Right lung (tissue), 5 donors: ENCODE data around the gene SLCO3A1. TPM values are rescaled to one million over a fixed set of nuclear protein-coding genes. Genes with fewer than 3 reads are reported as not detected.
"Not testable (repeated sequence)": the region's sequence is repeated elsewhere in the genome, so short reads cannot be mapped to it uniquely, and the experiment has no call there.

Experiments used
- DNase-seq, 2 donors: peaks; one replicate each; pipeline ENCODE4 v3.0.0-alpha.2; 2013
- polyA plus RNA-seq, 5 donors: library from polyadenylated mRNA; unstranded; fragments of 120-200 nt; gene quantifications; one replicate each; pipeline versions ENCODE4 v1.2.1 to v1.2.3, GENCODE V29; 2013; ENCODE audit warnings: inconsistent platforms in 1 of 5, low replicate concordance in 1 of 5; ENCODE audit not compliant: insufficient read length in 5 of 5, insufficient read depth in 1 of 5

The SLCO3A1 gene
- polyA plus RNA-seq, 5 donors = 9.1 to 16.4 (median 9.8) TPM

DNA sequence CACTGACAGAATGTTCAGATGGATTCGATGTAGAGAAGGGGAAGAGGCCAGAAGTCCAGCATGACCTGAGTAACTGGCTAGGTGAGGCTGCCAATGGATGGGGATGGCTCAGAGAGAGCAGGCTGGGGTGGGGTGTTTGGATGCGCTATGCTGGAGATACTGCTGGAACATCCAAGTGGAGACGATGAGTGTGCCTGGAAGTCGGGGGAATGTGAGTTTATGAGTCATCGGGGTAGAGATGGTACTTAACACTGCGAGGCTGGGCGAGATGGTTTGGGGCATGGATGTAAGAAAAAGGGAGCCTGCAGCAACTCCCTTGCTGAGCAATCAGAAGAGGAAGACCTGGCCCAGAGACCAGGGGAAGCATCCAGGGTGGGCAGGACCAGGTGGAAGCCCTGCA lies 180.7 kb downstream of the SLCO3A1 start:
- no peak for DNase-seq

DNA sequence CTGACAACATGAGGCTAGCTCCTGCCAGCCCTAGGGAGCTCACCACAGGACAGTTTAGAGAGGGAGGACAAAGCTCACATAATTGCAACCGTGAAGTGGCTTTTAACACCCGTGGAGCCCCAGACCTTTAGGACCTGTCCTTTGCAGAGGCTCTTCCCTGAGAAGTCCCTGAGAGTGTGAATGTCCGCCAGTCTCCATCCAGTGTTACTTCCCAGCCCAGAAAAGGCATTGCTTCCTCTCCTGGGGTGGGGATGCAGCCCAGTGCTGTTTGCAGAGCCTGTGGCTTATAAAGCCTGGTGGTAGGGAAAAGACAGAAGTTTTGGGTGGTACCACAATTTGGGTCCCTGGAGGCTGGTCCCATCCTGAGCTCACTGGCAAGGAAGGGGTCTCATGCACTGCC lies 182.0 kb downstream of the SLCO3A1 start:
- DNase-seq = no peak

DNA sequence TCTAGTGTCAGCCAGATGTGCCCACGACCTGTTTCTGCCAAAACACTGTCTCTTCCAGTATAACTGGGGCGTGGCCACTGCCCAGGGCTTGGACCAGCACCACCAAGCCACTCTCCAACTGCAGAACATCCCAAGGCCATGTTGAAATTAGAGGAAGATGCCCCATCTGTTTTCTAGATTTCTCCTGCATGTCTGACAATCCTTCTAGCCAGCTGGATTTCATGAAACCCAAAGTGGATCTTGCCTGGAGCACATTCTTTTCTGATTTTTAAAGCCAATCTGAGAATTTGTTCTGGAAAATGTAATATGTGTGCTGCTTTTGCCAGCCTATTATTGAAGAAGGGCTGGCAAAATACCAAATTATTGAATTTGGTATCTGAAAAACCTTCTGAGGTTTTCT lies 182.5 kb downstream of the SLCO3A1 start:
- DNase-seq = no peak

DNA sequence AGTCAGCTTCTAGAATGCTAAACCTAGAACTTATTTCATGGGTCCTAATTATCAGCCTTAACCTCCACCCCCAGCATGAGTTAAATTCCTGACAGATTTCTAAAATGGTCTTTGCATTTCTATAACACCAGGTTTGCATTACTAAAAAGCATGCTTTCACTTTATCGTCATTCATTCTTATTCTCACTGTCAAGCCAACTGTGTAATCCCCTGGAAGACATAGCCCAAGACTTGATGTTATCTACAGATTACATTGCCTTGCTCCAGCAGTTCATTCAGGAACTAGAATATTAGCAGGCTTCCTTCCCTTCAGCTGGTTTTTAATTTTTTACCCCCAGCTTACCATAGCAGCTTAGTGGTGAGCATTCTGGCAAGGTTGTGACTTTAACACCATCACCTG lies 184.0 kb downstream of the SLCO3A1 start:
- no peak for DNase-seq

DNA sequence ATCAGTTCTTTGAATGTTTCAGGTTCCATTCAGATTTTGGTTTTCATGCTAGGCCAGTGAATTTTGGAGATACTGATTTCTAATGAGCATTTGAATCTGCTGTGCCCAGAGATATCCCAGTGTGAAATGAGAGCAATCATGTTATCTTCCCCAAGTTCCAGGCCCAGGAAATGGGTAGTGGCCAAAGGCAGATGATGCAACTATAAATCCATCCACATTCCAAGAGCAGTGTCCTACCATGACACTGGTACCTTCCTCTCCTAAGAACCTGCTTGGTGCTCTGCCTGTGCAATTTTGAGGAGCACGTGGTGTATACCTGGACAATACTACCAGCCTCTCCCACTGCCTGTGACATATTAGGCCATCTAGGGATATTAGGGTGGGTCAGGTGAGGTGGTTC lies 186.8 kb downstream of the SLCO3A1 start:
- DNase-seq = no peak

DNA sequence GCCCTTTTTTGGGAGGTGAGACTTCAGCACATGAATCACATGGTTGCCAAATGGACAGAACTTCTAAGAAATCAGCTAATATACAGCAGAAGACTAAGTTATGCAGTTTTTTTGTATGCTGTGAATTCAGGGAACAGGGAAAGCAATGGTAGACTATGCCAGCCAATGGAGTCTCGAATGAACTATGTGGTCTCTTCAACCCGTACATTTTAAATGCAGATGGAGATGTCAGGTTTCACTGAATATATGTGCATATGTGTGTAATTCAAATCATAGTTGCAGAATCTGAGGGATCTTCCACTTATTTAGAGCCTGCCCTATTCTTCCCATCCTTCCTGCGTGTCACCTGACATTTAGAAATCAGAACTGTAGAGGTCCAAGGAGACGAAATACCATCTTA lies 187.9 kb downstream of the SLCO3A1 start:
- DNase-seq = no peak

DNA sequence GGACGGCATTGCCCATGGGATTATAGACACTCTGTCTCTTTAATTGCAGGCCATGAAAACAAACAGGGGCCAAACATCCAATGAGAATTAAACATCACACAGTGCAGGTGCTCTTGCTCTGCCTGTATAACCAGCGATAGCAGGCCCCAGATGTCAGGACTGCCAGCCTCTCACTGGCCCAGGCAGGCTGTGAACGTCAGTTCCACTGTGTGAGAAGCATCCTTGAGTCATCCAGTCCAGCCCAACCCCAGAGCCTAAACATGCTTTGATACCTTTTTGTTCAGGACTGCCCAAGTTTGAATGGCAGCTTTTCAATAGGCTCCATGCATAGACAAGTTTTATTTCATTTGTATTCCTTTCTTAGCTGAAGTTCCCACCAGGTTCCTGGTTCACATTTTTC lies 189.8 kb downstream of the SLCO3A1 start:
- DNase-seq = no peak

DNA sequence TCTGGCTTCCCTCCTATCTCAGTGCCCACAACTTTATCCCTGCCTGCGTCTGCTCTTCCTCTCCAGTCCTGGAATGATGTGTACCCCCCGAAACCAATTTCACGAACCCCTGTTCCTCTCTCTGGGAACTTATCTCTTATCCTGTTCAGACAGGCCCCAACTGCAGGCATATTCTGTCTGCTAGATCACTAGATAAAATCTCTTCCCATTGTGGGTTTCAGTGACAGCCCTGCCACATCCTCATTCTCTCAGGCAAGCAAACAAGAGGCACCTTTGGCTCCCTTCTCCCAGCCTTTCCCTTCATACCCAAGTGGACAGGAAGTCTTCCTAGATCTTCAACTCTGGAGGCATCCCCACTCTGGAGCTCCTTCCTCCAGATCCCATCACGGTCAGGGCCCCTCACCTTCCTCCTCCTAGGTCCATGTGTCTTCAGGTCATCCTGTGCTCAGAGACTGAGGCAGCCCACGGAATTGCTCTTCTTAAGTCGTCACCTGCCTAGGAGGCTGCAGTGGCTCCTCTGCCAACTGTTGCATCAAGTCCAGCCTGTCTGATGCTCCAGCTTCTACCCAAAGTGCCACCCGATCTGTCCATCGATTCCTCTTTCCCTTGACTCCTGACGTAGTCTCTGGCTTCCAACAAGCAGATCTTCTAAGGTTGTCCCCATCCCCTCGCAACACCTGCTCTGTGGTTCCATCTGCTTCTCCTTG lies 190.8 kb downstream of the SLCO3A1 start:
- no peak for DNase-seq

DNA sequence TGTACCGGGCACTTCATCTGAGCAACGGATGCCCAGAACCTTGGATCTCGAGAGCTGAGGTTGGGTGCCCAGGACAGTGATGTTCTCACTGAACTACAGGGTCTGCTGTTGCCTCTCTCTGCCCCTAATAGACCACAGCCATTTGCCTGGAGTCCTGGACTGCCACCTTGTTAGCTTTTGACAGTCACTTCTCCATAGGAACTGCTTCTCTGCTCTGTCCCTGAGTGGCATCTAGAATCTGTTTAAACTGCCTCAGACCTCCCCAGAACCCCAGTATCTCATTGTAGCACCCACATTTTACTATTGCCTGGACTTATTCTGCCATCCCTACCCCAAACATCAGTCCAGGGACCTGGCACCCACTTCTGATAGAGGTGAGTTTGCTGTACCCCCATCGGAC lies 194.4 kb downstream of the SLCO3A1 start:
- no peak for DNase-seq

DNA sequence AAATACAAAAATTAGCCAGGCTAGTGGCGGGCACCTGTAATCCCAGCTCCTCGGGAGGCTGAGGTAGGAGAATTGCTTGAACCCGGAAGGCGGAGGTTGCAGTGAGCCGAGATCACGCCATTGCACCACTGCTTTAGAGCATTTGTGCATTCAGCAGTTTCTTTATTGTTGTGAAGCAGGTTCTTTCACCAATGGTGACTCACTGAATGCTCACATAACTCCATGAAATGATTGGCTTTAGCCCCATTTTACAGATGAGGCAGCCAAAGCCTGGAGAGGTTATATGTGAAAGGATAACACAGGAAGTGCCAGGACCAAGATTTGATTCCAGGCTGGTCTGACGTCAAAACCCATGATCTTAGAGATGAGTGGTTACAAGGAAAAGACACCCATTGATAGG lies 195.2 kb downstream of the SLCO3A1 start:
- DNase-seq = no peak

DNA sequence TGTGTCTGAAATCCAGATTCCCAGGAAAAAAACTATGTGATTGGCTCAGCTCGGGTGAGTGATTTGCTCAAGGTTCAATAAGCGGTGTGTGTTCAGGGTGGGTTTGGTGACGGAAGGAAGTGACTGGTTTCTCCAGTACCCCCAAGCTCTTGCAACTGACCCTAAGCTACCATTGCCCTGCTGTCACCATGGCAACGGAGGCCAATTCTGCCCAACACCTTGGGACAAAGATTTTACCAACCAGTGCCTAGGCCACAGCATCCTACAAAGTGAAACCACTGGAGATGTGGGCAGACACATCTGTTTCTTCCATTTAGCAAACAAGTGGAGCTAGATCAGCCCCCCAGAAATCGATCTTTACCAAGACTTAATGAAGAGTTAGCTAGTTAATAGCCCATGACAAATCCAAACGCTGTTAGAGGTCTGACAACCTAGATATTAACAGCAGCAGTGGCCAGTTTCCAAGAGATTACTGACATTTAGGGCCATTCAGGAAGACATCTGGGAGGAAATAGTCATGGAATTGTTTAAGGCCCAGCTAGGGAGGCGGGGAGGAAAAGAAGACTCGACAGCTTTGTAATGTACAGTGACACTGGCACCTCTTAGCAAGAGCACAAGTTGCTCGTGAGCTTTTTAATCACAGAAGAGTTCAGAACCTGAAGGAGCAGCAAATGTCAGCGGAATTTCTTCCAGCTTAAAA lies 195.9 kb downstream of the SLCO3A1 start:
- peak; percentile 53 to 54 for DNase-seq

DNA sequence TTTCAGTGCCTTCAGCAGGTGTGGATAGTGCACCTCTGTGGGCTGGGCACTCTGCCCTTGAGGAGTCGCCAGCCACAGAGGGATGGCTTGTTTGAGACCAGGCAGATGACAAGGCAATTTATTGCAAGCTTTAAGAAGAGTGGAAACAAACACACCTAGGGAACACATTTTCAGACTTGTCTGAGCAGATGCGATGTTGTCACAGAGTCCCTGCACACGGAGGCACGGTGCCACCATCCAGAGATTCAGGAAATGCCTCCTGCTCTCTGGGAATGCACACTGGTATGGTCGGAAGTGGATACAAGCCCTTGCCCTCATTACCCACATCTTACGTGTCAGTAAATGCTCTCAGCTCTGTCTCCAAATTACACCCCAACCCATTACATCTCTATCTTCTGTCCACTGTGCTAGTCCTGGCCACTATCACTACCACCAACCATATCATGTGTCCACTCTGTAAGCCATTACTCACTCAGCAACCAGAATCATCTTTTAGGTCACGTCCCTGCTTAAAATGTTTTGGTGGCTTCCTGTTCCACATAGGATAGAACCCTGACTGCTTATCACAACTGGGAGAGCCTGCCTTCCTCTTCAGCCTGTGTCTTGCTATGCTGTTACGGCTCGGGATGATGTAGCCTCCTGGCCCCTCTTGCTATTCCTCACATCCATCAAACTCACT lies 196.9 kb downstream of the SLCO3A1 start:
- no peak for DNase-seq

DNA sequence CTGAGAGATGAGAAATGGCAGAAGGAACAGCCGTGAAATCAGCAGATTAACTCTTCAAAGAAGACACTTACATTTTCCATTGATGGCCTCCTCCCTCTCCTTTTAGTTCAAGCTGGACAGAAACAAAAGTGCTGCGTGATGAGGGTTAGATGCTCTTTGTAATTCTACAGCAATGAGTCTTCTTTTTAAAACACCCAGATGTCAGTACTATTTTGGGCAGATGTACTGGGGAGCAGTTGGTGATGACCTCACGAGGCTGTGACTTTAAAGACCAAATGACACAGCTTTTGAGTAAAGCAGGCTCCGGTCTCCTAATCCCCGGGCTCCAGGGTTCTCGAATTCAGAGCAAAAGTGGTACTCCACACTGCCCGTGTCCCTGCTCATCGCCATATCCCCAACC lies 198.2 kb downstream of the SLCO3A1 start:
- DNase-seq = no peak

DNA sequence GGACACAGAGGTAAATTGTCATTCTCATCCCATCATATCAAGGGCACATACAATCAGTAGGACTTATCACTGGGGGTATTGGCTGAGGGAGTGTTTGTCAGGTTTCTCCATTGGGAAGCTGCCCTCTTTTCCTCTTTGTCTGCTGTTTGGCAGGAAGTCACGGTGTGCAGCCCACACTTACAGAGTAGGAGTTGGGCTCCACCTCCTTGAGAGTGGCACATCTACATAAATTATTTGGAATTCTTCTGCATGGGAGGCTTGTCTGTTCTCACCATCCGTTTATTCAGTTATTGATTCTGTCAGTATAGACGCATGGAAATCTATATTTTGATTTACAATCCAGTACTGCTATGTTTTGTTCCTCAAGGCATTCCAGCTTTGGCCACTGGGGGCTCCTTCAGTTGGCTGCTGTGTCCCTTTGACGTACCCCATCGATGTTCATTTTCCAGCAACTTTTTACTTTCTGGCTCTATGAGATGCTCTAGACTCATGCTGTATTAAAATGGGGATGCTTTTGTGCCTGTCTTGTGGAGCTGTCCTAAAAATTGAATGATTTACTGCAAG lies 200.3 kb downstream of the SLCO3A1 start:
- DNase-seq = no peak

DNA sequence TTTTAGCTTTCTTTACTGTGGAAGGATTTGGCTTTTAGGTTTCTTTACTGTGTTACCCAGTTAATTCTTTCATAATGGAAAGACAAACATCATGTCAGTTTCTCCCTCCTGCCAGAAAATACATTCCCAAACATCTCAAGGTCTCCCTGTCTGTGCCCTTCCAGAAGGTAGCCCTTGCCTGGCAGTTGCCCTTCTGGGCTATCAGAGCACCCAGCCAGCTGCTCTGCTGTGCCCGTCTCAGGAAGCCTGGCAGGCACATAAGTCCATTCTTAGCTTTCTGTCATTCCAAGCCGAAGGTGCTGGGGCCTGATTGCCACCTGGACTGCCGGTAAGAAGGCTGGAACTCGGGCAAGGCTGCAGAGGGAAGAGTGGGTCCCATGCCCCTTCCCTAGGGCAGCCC lies 203.4 kb downstream of the SLCO3A1 start:
- DNase-seq = no peak

DNA sequence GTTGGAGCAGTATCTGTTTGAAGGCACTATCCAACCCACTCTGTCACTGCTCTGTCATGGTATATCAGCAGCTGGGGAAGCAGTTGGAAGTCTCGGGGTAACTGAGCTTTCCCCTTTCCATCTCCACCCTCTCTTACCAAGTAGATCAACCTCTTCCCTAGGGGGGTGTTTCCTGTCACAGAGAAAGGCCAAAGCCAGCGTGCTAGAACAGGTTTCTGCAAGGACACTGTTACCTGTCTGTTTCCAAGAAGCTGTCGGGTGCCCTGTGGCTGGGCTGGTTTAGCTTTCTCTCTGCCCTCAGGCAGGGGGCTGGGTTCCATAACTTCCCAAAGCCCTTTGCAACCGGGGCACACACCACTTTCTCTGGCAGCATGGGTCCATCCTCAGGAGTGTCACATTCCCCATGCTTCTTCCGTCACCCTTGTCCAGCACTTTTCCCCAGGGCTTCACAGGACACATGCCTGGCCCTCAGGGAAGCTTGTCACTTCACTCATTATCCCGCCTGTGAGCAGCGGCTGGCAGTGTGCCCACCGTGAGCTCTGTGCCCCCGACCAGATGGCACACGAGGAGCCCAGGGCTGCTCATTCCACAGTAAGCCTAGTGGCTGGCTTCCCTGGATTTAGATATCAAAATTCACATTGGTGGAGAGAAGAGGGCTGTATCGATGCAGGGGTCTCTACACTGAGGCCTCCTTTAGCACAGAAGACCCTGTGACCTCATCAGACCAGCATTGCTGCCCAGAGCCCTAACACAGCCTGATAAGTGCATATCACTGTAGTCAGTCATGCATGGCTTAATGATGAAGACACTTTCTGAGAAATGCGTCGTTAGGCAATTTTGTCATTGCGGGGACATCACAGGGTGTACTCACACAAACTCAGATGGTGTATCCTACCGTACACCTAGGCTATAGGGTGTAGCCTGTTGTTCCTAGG lies 205.8 kb downstream of the SLCO3A1 start:
- DNase-seq = no peak

DNA sequence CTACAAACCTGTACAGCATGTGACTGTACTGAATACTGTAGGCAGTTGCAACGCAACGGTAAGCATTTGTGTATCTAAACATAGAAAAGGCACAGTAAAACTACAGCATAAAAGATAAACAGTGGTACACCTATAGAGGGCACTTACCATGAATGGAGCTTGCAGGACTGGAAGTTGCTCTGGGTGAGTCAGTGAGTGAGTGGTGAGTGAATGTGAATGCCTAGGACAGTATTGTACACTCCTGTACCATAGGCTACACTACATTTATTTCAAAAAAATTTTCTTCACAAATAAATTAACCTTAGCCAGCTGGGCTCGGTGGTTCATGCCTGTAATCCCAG lies 206.4 kb downstream of the SLCO3A1 start:
- not testable (repeated sequence) for DNase-seq

DNA sequence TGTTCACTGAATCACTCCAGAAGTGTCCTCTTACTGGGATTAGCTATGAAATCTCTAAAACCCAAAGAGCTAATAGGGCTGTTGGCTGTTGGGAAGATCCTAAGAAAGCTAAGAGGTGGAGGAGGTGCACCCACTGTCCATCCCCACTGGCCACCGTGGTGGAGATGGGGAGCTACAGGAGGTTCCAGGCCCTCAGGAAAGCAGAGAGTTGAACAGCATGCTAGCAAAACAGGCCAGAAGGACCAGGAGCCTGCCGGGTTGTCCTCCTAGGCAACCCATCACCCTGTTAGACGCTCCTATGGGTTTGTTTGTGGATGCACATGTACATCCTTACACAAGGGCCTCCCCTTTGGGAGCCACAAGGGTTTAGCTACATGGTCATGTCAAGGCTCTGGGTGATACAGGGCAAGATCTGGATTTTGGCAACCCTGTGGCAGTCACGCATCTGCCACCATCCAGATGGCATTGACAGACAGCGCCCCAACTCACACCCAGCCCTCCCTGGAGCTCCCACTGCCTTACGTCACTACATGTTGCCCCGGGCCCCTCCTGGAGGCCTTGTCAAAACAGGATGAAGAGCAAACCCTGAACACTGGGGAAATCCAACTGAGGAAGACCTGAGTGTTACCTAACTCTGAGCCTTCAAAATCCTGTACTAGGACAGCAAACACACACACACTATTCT lies 208.1 kb downstream of the SLCO3A1 start:
- DNase-seq = no peak

DNA sequence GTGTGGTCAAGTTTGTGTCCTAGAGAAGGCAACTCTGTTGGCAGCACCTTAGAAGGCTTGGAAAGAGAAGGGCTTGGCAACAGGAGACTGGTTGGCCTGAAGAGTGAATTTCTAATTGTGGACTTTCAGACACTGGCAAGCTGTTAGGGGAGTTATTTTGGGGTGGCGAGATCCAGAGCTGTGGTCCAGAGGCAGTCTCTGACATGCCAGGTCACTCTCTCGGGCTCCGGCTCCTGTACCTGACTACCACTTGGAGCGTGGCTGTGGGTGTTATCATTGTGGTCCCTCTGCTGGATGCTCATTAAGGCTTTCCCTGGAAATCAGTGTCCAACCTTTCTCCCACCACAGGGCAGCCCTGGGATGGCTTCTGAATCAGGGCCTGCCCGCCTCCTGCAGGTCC lies 209.0 kb downstream of the SLCO3A1 start:
- no peak for DNase-seq

DNA sequence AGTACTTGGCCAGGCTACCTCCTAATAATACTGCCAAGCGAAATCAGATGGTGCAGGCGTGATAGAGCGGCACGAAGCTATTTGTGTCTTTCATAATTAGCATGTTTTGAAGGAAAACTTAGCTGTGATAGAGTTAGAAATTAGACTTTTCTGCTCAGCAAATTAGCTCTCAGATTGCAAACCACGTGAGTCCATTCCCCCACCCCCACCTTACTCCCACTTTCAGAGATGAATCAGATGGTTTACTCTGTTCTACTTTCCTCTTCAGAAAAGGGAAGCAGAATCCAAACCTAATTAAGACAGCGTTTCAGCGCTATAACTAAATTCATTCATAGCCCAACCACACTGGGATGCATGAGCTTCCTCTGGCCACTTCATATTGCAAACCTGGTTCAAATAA lies 214.6 kb downstream of the SLCO3A1 start:
- DNase-seq = no peak
